Measurements from ENCODE around the gene HKDC1.
"Not testable (repeated sequence)": the region's sequence is repeated elsewhere in the genome, so short reads cannot be mapped to it uniquely, and the experiment has no call there.

The HKDC1 gene

GRCh38 chr10:69220041-69220451, at the start of gene HKDC1:
HKDC1 (plus strand) TSS chr10:69220332; CDS start chr10:69220436, 104 bp downstream.
- DNase-seq, result no peak

GRCh38 chr10:69172241-69172982, 47.7 kb upstream of the HKDC1 start:
- DNase-seq, result no peak

- DNase-seq, result not testable (repeated sequence)
Observed at GRCh38 chr10:69175326-69175725, 44.8 kb upstream of the HKDC1 start.

GRCh38 chr10:69176823-69177222, 43.3 kb upstream of the HKDC1 start:
- DNase-seq, result no peak

GRCh38 chr10:69179089-69179742, 40.9 kb upstream of the HKDC1 start:
- no peak for DNase-seq

GRCh38 chr10:69179743-69180524, 40.2 kb upstream of the HKDC1 start, which contains the start of gene SUPV3L1:
SUPV3L1 (plus strand) TSS chr10:69180234; CDS start chr10:69180292, 58 bp downstream.
- DNase-seq, result peak; percentile 64 to 84

GRCh38 chr10:69180525-69181204, 39.5 kb upstream of the HKDC1 start:
- DNase-seq, result peak in 1 of 2 experiments; percentile 2

- DNase-seq, result no peak
Observed at GRCh38 chr10:69181433-69181832, 38.7 kb upstream of the HKDC1 start.

GRCh38 chr10:69182005-69182404, 38.1 kb upstream of the HKDC1 start:
- no peak for DNase-seq

GRCh38 chr10:69186524-69186923, 33.6 kb upstream of the HKDC1 start:
- no peak for DNase-seq

GRCh38 chr10:69201045-69201444, 19.1 kb upstream of the HKDC1 start:
- no peak for DNase-seq

- DNase-seq, result no peak
Observed at GRCh38 chr10:69202332-69202731, 17.8 kb upstream of the HKDC1 start.

GRCh38 chr10:69208761-69209160, 11.4 kb upstream of the HKDC1 start:
- no peak for DNase-seq

- DNase-seq, result no peak
Observed at GRCh38 chr10:69209787-69210484, 10.2 kb upstream of the HKDC1 start.

- DNase-seq, result no peak
Observed at GRCh38 chr10:69211104-69211503, 9.0 kb upstream of the HKDC1 start.

- no peak for DNase-seq
Observed at GRCh38 chr10:69211524-69211923, 8.6 kb upstream of the HKDC1 start.

- DNase-seq, result no peak
Observed at GRCh38 chr10:69213591-69214311, 6.4 kb upstream of the HKDC1 start.

GRCh38 chr10:69214666-69215131, 5.4 kb upstream of the HKDC1 start:
- DNase-seq, result no peak

GRCh38 chr10:69215405-69216171, 4.5 kb upstream of the HKDC1 start:
- no peak for DNase-seq

GRCh38 chr10:69216577-69217118, 3.5 kb upstream of the HKDC1 start:
- no peak for DNase-seq

Data from NCI-H524 (cell line).